Colonic mucosa (tissue), 4 donors: ENCODE data around the gene MBD3. TPM values are rescaled to one million over a fixed set of nuclear protein-coding genes. Genes with fewer than 3 reads are reported as not detected.

Experiments used
- DNase-seq: peaks from one replicate; pipeline ENCODE4 v3.0.0-alpha.2; 2020
- H3K27ac ChIP-seq: fragments of 200-600 bp; one replicate; pipeline ENCODE4 v1.8.0; 2021
- H3K27me3 ChIP-seq: fragments of 200-600 bp; one replicate; pipeline ENCODE4 v1.8.0; 2021
- H3K36me3 ChIP-seq: fragments of 200-600 bp; one replicate; pipeline ENCODE4 v1.8.0; 2021
- H3K4me1 ChIP-seq: fragments of 200-600 bp; one replicate; pipeline ENCODE4 v1.8.0; 2021; ENCODE audit warnings: mild to moderate bottlenecking
- H3K4me3 ChIP-seq: fragments of 200-600 bp; one replicate; pipeline ENCODE4 v1.8.0; 2021
- H3K9ac ChIP-seq, 2 donors: one replicate each; pipeline ENCODE4 v1.7.0; 2013; ENCODE audit warnings: control low read depth in 2 of 2, low read depth in 2 of 2, low read length in 2 of 2
- H3K9me3 ChIP-seq: fragments of 200-600 bp; one replicate; pipeline ENCODE4 v1.8.0; 2021
- CTCF ChIP-seq: fragments of 200-600 bp; IDR thresholded peaks from one replicate; pipeline ENCODE4 v1.8.0; 2022; ENCODE audit warnings: antibody characterized with exemption, mild to moderate bottlenecking
- intact Hi-C: fragments of 100-400 bp; cut with DNase I; formaldehyde crosslinking; loops from one replicate; pipeline ENCODE4 v1.14.1; 2022
- total RNA-seq, 2 donors: library from RNA; stranded (reverse); fragmentation: NEBNext Ultra II Directional in 1 of 2; extraction: Animal tissue kit (Norgen Biotek cat#: 25700) in 1 of 2; gene quantifications; one replicate each; pipeline ENCODE4 v1.2.1, GENCODE V29; 2021
- donor health status: healthy.
- donor health status: DM: no; HTN: no; CAD: no.
- donor health status: DM: no; HTN: no; CAD: no.

The MBD3 gene
- total RNA-seq, 2 donors from 2014 or later: 44.9 to 109 TPM

GRCh38 chr19:1574354-1575136, 18.1 kb downstream of the MBD3 start:
- Histone ChIP-seq H3K4me3 (no peak overlapping the region), H3K27ac (no peak overlapping the region), H3K27me3 (no peaks in the 10 kb centered on the region), H3K4me1 (no peaks in the 10 kb centered on the region), H3K9me3 (no peaks in the 10 kb centered on the region), H3K9ac (peak overlapping the region in 1 of 2 donors; percentile 24), H3K36me3 (no peaks in the 10 kb centered on the region)
- no peak for TF ChIP-seq CTCF
- intact Hi-C loops: no loop called here
- DNase-seq: no peak

GRCh38 chr19:1572795-1573194, 19.9 kb downstream of the MBD3 start:
- no peak for DNase-seq
- intact Hi-C loops: no loop called here
- Histone ChIP-seq H3K9ac (no peak overlapping the region), H3K27ac (no peak overlapping the region), H3K4me1 (no peaks in the 10 kb centered on the region), H3K9me3 (no peaks in the 10 kb centered on the region), H3K4me3 (no peak overlapping the region), H3K36me3 (no peaks in the 10 kb centered on the region), H3K27me3 (no peaks in the 10 kb centered on the region)
- TF ChIP-seq CTCF: no peak

DNA sequence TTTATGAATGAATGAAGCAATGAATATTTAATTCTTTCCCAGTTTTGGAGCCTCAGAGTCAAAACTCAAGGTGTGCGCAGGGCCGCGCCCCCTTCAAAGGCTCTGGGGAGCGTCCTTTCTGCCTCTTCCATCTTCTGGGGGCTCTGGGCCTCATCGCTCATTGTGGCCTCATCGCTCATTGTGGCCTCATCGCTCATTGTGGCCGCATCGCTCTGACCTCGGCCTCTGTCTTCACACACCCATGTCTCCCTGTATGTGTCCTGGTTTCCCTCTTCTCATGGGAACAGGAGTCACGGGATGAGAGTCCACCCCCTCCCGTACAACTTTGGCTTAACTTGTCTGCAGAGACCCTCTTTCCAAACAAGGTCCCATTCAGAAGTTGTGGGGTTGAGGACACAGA, 21.3 kb downstream of the MBD3 start:
- H3K4me3 ChIP-seq: no peak overlapping the region
- H3K9me3 ChIP-seq: no peaks in the 10 kb centered on the region
- no peaks in the 10 kb centered on the region for H3K27me3 ChIP-seq
- intact Hi-C loops: no loop called here
- DNase-seq: no peak
- no peaks in the 10 kb centered on the region for H3K36me3 ChIP-seq
- H3K27ac ChIP-seq: no peak overlapping the region
- no peak overlapping the region for H3K9ac ChIP-seq
- no peaks in the 10 kb centered on the region for H3K4me1 ChIP-seq
- TF ChIP-seq CTCF: no peak

DNA sequence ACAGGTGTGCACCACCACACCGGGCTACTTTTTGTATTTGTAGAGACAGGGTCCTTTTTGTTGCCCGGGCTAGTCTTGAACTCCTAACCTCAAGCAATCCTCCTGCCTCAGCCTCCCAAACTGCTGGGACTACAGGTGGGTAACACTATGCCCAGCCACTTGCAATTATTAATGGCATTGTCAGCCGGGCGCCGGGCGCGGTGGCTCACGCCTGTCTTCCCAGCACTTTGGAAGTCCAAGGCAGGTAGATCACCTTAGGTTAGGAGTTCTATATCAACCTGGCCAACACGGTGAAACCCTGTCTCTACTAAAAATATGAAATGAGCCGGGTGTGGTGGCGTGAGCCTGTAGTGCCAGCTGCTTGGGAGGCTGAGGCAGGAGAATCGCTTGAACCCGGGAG, 21.8 kb downstream of the MBD3 start:
- H3K9ac ChIP-seq: no peak overlapping the region
- intact Hi-C loops: no loop called here
- no peak overlapping the region for H3K4me3 ChIP-seq
- no peaks in the 10 kb centered on the region for H3K9me3 ChIP-seq
- no peaks in the 10 kb centered on the region for H3K4me1 ChIP-seq
- H3K36me3 ChIP-seq: no peaks in the 10 kb centered on the region
- no peak for TF ChIP-seq CTCF
- no peak overlapping the region for H3K27ac ChIP-seq
- no peaks in the 10 kb centered on the region for H3K27me3 ChIP-seq
- no peak for DNase-seq

DNA sequence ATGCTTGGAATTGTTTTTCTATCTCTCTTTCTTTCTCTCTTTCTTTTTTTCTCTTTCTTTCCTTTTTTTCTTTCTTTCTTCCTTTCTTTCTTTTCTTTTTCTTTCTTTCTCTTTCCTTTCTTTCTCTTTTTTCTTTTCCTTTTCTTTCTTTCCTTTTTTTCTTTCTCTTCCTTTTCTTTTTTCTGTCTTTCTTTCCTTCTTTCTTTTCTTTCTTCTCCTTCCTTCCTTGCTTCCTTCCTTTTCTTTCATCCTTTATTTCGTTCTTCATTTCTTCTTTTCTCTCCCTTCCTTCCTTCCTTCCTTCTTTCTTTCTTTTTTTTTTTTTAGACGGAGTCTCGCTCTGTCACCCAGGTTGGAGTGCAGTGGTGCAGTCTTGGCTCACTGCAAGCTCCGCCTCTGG, 22.7 kb downstream of the MBD3 start:
- Histone ChIP-seq H3K4me3 (no peak overlapping the region), H3K9me3 (no peaks in the 10 kb centered on the region), H3K27me3 (no peaks in the 10 kb centered on the region), H3K36me3 (no peaks in the 10 kb centered on the region), H3K9ac (no peak overlapping the region), H3K27ac (no peak overlapping the region), H3K4me1 (no peaks in the 10 kb centered on the region)
- DNase-seq: no peak
- intact Hi-C loops: no loop called here
- TF ChIP-seq CTCF: no peak
